A673 (cell line): Measurements from ENCODE around the gene CLDN8. TPM values are rescaled to one million over a fixed set of nuclear protein-coding genes. Genes with fewer than 3 reads are reported as not detected.

Source experiments
- BruUV-seq: library from RNA; stranded (reverse); fragments of 400-500 nt; replicated peaks from 2 replicates; lab custom pipeline; 2021; lab: Mats Ljungman, UMichigan
- CTCF ChIA-PET: fragments of 300-600 bp; sonication (Branson Sonifier 250); formaldehyde crosslinking; loops from one replicate; lab custom pipeline; 2022; ENCODE audit warnings: antibody characterized with exemption; lab: Charles Lee
- POLR2A ChIA-PET: fragments of 300-600 bp; sonication (Branson Sonifier 250); formaldehyde crosslinking; loops from one replicate; lab custom pipeline; 2022; ENCODE audit warnings: antibody characterized with exemption; ENCODE audit not compliant: low non-redundant PET; lab: Charles Lee
- DNase-seq: peaks from one replicate; pipeline ENCODE4 v3.0.0-alpha.2; 2015; ENCODE audit warnings: low spot score
- H3K27ac ChIP-seq: fragments of 200-600 bp; sonication (generic); 2 replicates; pipeline ENCODE4 v1.5.1; 2016; ENCODE audit warnings: mixed run types, low read depth, mild to moderate bottlenecking, mixed read lengths, antibody characterized with exemption, low read length; ENCODE audit not compliant: poor library complexity, severe bottlenecking
- H3K27me3 ChIP-seq: fragments of 200-600 bp; sonication (generic); replicated peaks from 2 replicates; pipeline ENCODE4 v1.6.1; 2017; ENCODE audit warnings: mixed run types, low read depth, mild to moderate bottlenecking, mixed read lengths, antibody characterized with exemption, low read length; ENCODE audit not compliant: insufficient read depth, poor library complexity
- H3K36me3 ChIP-seq: fragments of 200-600 bp; sonication (generic); 2 replicates; pipeline ENCODE4 v1.6.1; 2016; ENCODE audit warnings: mixed run types, mild to moderate bottlenecking, mixed read lengths, antibody characterized with exemption, low read length; ENCODE audit not compliant: insufficient read depth, poor library complexity, severe bottlenecking
- H3K4me1 ChIP-seq: fragments of 200-600 bp; sonication (generic); 2 replicates; pipeline ENCODE4 v1.6.1; 2017; ENCODE audit warnings: mixed run types, mild to moderate bottlenecking, mixed read lengths, antibody characterized with exemption, low read length; ENCODE audit not compliant: insufficient read depth, poor library complexity, severe bottlenecking
- H3K4me3 ChIP-seq: fragments of 200-600 bp; sonication (generic); 2 replicates; pipeline ENCODE4 v1.5.1; 2016; ENCODE audit warnings: low read depth, mixed run types, mild to moderate bottlenecking, mixed read lengths, low read length; ENCODE audit not compliant: poor library complexity, severe bottlenecking
- H3K9me3 ChIP-seq: fragments of 200-600 bp; sonication (generic); 2 replicates; pipeline ENCODE4 v1.6.1; 2016; ENCODE audit warnings: mixed run types, low read depth, mild to moderate bottlenecking, mixed read lengths, antibody characterized with exemption, low read length; ENCODE audit not compliant: poor library complexity, severe bottlenecking
- CTCF ChIP-seq: fragments of 300-800, 200-600 bp; sonication (generic); conservative IDR thresholded peaks from 2 replicates; pipeline ENCODE4 v1.5.1; 2017; ENCODE audit warnings: low read depth, mild to moderate bottlenecking, antibody characterized with exemption, low read length, moderate library complexity, mixed read lengths
- EZH2 ChIP-seq: fragments of 200-600 bp; sonication (generic); IDR thresholded peaks from 2 replicates; pipeline ENCODE4 v1.6.1; 2017; ENCODE audit warnings: borderline replicate concordance, low read depth, mild to moderate bottlenecking, mixed read lengths, antibody characterized with exemption, low read length; ENCODE audit not compliant: poor library complexity, severe bottlenecking
- intact Hi-C: fragments of 100-400 bp; cut with micrococcal nuclease; formaldehyde crosslinking; loops from one replicate; pipeline ENCODE4 v1.10.0; 2022; ENCODE audit not compliant: unreplicated experiment
- total RNA-seq: library from RNA; stranded (reverse); gene quantifications from 2 replicates; pipeline ENCODE4 v1.2.3, GENCODE V29; 2021

Gene CLDN8
- total RNA-seq, 1 experiment from 2014 or later: not detected

GRCh38 chr21:30255679-30256078, 39.8 kb upstream of the CLDN8 start:
- intact Hi-C loops: no loop called here
- DNase-seq: no peak
- H3K4me3 ChIP-seq: no peak overlapping the region
- H3K36me3 ChIP-seq: no peaks in the 10 kb centered on the region
- TF ChIP-seq EZH2 (no peak), CTCF (no peak)
- no peaks in the 10 kb centered on the region for H3K27me3 ChIP-seq
- ChIA-PET CTCF (no interaction called here), POLR2A (no interaction called here)
- H3K9me3 ChIP-seq: no peaks in the 10 kb centered on the region
- BruUV-seq: no TSS peak
- no peak overlapping the region for H3K27ac ChIP-seq
- no peaks in the 10 kb centered on the region for H3K4me1 ChIP-seq

- Histone ChIP-seq H3K36me3 (no peaks in the 10 kb centered on the region), H3K4me3 (no peak overlapping the region), H3K27ac (no peak overlapping the region), H3K4me1 (no peaks in the 10 kb centered on the region), H3K9me3 (no peaks in the 10 kb centered on the region), H3K27me3 (peaks cover 4% of the 10 kb centered on the region)
- no peak for DNase-seq
- POLR2A ChIA-PET: no interaction called here
- CTCF ChIA-PET: no interaction called here
- no TSS peak for BruUV-seq
- TF ChIP-seq EZH2: no peak
- no peak for TF ChIP-seq CTCF
- intact Hi-C loops: no loop called here
Observed at GRCh38 chr21:30251781-30252180, 35.9 kb upstream of the CLDN8 start.

GRCh38 chr21:30249936-30250335, 34.0 kb upstream of the CLDN8 start:
- Histone ChIP-seq H3K4me1 (no peaks in the 10 kb centered on the region), H3K27ac (no peak overlapping the region), H3K9me3 (no peaks in the 10 kb centered on the region), H3K27me3 (peaks cover 4% of the 10 kb centered on the region), H3K36me3 (no peaks in the 10 kb centered on the region), H3K4me3 (no peak overlapping the region)
- ChIA-PET POLR2A (no interaction called here), CTCF (no interaction called here)
- TF ChIP-seq CTCF: no peak
- no peak for TF ChIP-seq EZH2
- no peak for DNase-seq
- no TSS peak for BruUV-seq
- intact Hi-C loops: no loop called here
